ENCODE results near the gene GARNL3.
A peak's percentile ranks its signal among the peaks of the same experiment; 100 is the strongest.

Gene GARNL3

DNA sequence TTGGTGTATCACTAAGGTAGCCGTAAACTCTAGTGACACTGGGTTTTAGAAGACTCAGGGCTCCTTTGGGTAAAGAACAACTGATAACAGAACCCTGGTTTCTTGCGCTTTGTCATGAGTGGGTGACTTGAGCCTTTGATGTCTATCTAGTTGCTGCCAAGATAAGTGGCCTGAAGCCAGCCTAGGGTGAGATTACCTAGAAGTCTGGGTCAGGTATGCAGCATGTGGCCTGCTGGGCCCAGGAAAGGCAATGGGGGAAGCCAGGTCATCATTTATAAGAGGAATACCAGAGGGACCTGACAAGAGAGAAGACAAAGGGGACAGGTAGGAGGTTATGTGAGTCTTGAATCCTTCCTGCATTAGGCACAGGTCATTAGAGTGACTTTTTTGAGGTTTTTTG lies 23.2 kb upstream of the GARNL3 start:
- no peak for DNase-seq

DNA sequence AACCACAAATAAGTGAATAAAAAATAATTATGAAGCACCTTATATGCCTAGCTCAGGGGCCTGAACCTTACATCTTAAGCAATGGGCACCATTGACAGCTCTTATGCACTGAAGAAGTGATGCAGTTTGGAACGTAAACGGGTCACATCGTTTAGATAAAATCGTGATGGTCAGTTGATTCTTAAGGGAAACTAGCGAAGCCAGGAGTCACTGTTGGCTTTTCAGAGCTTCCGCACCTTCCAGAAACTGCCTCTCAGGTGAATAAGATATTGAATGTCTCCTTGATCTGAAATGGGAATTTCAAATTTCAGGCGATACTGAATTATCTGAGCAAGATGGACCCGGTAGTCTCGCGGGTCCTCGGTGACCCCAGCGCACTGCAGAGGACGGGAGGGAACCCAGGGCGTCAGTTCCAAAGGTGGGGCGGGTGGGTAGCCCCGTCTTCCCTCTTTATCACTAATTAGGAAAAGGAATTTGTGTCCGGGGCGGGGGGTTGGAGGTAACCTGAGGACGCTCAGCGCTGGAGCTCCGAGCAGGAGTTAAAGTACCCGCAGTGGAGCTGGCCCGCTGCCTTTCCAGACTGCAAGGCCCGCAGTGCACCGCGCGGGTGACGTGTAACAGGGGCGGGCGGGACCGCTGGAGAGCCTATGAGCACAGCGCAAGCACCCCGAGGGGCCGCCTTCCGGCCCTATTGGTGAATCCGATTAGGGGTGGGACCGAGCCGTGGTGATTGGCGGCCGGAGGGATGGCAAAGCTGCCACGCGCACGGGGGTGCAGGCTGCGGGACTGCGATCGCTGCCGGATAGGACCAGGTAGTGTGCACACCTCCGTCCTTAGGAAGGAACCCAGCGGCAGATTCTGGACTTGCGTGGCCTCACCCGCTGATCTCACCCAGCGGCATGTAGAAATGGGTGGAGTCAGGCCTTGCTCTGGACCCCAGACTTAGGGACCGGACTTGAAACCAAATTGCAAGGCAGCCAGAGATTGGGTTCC lies 19.7 kb upstream of the GARNL3 start:
- DNase-seq: peak; percentile 70

DNA sequence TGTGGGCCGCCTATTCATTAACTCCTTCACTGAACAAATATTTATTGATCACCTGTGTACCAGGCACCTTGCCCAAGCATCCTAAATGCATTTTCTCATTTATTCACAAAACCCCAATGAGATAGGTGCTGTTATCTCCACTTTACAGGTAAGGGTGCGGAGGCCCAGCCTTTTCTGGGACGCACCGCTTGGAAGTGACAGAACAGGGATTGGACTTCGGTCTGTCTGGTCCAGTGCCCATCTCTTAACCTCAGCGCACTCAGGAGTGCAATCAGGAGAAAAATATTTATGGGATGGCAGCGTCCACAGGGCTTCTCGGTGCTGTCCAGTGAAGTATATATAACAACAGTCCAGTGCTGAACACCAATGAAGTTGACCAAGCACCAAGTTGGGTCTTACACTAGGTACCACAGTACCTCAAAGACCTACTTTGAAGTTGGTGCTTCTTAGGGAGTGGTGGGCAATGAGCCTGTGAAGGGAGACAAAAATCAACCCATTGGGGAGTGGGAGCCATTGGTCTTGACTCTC lies 18.9 kb upstream of the GARNL3 start:
- DNase-seq: no peak

DNA sequence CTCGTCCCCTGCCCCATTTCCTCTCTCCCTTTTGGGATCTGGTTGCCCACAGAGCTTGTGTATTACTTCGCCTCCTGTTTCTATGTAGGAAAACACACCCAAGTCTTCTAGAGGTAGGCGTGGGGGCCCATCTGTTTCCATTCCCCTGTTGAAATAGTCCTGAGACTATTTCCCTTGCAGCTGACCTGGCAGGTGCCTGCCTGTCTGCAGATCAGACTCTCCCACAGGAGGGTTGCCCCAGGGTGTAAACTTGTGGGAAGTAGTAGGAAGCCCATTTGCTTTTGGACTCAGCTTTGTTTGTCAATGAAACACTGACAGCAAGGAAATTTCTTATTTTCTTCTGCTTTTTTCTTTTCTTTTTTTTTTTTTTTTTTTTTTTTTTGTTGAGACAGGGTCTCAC lies 16.3 kb upstream of the GARNL3 start:
- no peak for DNase-seq

DNA sequence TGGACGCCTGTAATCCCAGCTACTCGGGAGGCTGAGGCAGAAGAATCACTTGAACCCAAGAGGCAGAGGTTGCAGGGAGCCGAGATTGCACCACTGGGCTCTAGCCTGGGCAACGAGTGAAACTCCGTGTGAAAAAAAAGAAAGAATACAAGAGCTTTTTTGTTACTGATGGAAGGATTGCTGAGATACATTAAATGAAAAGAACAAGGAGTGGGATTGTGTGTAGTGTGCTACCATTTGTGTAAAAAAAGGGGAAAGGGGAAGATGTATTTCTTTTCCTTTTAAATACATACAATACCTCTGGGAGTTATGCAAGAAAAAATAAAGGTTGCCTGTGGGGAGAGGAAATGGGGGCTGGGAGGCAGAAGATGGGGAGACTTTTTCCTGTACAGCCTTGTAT lies 14.7 kb upstream of the GARNL3 start:
- no peak for DNase-seq

DNA sequence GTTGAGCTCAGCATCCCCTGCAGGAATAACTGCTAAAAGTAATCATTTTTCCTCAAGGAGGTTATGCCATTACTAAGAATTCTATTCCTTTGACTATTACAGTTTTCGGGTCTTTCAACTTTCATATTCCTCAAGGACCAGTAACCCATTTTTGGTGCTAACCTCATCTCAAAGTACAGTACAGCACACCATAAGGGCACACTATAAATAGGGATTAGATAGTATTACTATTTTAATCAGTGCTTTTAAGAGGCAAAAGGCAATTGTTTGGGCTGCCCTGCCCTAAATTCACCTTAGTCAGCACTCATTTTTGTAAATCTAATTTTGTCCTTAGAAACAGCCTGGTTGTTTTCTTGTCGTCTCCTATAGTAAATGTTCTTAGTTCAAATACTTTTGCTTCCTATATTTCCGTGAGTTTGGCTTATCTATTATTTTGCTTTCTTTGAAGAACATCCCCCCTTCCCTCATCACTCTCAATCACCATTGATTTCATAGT lies 13.6 kb upstream of the GARNL3 start:
- DNase-seq: no peak

DNA sequence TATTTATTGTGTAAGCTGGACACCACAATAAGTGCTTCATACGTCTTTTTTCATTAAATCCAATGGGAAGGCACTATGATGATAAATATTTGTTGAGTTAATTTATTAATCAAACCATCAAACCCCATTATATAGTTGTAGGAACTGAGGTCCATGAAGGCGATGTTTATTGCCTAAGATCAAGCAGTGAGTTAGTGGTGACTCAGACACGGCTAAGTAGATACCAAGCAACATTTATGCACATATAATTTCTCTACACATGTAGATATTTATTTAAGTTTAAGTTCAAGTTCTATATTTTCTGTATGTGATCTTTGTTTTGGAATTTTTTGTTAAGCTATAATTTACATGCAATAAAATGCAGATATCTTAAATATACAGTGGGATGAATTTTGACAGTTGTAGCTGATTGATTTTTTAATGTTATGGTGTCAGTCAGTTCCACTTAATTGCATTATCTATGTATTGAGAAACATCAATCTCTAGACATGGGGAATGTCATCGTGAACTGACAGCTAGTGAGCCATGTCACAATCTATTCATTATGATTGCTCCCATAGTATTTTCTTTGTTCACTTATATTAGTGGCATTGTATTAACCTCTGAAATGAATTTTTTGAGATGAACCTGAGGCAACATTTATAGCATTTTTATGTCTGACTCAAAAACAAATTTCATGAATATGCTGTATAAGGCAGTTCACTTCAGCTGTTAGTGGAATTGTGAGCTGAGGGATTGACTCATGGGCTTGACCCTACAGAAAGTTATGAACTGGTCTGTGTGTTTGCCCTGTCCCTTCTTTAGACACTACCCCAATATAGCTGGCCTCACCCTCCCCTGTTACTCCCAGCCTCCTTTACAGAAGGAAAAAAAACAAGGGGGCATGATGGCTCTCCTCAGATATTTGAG lies 11.9 kb upstream of the GARNL3 start:
- no peak for DNase-seq

DNA sequence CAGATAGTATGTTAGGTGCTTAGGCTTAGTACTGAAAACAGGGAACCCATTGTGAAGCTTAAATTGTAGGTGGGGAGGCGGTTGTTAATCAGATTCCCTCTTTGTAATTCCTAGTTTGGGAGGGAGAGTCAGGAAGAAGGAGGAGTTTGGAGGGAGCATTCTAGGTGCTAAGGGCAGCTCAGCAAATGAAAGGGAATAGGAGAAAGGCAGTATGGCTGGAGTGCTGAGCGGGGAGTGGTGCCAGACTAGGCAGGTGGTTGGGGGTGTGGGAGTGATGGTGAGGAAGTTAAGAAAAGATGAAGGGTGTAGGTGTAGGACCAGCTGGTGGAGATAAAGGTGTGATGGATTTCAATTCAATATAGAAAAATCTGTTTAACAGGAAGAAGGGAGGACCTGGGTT lies 11.1 kb upstream of the GARNL3 start:
- DNase-seq: no peak

DNA sequence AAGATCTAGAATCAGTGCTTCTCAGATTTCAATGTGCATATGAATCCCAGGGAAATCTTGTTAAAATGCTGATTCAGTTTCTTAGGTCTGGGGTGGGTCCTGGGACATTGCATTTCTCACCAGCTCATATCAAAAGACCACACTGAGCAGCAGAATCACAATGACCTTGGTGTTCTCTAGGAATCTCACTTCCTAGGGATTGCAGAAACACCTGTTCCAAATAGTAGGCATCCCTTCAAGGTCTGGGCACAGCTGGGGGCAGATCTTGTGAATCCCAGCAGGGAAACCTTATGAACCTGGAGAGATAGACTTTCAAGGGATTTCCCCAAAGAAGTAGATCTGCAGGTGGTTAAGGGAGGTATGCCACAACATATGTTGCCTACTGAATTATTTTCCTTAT lies 8.9 kb upstream of the GARNL3 start:
- no peak for DNase-seq

DNA sequence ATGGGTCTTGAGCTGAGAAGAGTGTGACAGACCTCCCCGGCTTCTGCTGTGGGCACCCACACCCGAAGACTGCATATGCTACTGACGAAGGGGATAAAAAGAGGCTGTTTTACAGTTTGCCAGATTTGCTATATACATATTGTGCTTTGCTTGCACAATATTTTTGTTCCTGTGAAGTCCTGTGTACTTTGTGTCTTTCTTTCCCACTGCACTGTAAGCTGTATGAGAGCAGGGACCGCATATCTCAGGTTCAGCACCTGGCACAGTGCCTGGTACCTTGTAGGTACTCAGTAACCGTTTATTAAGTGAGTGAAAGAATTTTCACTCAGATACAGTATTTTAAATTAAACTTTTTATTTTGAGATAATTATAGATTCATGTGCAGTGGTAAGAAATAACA lies 8.2 kb upstream of the GARNL3 start:
- no peak for DNase-seq

DNA sequence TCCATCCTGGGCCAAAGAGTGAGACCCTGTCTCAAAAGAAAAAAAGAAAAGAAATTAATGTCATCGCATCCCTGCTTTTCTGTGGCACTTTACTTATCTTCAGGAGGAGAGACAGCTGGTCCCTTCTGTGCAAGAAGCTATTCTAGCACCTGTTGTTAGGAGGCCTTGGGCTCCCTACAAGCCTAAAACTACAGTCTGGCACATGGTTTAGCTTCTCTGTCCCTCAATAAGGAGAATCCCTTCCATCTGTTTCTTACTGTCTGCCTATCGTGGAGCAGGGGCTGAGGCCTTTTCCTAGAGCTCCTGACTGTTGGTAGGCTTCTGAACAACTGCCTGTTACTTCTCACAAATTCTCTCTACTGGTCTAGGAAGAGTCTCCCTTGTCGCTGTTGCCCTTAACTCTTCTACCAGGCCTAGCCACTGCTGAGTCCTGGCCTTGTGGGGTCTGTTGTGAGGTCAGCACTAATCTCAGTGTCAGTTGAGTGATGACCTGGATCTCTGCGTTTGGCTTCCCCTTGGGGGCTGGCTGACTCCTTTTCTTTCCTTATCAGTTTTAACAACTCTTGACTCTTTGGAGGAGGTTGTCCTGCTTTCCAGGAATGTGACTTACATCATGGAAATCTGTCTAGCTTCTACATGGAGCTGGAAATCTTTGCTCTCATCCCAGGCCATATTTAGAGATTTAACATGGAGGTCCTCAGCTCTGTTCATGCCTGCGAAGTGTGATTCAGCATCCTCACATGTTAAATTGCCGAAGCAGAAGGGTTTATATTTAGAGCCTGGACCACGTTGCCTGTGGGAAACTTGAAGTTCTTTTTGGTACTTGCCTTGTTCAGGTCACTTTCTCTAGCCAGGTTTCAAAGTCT lies 5.7 kb upstream of the GARNL3 start:
- no peak for DNase-seq

DNA sequence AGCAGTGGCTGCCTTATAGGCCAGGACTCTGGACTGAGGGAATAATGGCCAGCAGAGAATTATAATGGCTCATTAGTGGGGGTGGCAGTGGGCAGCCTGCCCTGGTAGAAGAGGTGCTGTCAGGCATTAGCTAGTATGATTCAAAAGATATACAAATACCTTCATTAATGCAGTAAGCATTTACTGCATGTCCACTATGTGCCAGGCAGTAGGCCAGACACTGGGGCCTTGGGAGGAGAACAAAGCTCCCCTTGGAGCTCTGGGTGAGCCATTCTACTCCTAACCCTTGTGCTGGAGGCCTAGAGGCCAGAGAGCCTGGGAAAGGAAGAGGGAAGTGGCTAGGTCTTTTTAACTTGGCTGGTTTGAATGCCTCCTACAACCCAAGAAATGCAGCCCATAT lies 2.0 kb upstream of the GARNL3 start:
- no peak for DNase-seq

DNA sequence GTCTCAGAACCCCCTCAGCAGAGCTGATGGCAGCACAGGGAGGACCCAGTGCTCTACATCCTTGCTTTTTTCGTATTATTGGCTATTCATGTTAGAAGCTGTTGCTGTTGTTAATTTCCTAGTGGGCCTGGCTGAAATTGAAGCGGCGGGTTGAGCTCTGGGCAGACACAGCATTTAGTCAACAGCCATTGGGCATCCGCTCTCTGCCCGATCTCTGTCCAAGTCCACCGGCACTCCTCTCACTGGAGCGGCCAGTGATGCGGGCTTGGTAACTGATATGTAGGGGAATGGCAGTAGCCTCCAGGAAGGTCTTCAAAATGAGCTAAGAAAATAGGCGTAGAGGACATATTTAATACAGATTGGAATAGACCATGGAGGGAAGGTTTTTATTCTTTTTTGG lies 1.3 kb upstream of the GARNL3 start:
- no peak for DNase-seq

DNA sequence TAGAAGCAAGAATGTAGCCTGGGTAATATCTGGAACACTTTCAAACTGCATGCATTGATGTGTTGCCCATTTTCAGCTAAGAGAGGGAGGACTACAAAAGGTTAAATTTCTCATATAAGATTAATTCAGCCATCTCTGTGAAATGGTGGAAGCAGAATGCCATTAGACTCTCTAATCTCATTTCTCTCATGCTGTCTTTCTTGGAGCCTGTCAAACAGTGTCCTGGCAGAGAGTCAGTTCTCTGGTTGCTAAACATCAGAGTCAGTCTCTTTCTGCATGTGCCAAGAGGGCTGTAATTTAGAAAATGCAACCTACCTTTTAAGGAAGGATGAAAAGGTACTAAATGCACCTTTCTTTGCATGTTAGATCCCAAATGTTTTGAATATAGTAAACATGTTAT lies 910 bp upstream of the GARNL3 start:
- no peak for DNase-seq

DNA sequence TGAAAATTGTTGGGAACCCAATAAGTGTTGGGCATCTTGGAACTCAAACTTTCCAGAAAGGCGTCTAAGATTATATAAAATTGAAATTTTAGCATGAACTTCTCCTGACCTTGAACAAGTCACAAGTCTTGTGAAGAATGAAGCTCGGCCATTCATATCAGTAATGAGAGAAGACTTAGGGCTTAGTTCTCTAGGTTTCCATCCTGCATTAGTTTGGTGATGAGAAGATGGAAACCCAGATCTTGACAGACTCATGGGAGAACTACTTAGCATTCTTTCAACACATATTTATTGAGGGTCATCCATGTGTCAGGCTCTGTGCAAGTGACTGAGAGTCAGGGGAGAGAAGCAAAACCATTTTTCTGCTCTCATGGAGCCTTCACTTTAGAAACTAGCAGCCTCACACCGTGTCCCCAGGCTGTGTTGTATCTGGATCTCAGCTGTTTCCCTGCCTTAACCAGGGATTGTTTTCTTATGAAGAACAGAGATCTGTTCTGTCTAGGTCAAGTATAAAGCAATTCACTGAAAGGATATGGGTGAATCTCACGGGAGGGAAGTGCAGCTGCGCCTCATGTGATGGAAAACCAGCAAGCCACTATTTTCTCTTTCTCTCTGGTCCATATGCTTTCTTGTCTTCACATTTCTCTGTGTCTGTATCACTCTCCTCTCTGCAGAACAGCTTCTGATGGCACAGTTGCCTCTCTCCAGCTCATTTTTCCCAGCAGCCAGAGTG lies 3.4 kb downstream of the GARNL3 start:
- DNase-seq: no peak

DNA sequence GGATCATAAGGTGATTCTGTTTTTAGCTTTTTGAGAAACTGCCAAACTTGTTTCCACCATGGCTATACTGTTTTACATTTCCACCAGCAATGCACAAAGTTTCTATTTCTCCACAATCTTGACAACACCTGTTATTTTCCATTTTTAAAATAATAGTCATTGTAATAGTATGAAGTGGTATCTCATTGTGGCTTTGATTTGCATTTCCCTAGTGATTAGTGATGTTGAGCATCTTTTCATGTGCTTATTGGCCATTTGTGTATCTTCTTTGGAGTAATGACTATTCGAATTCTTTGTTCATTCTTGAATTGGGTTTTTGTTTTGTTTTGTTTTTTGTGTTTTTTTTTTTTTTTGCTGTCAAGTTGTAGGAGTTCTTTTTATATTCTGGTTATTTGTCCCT lies 4.9 kb downstream of the GARNL3 start:
- no peak for DNase-seq

DNA sequence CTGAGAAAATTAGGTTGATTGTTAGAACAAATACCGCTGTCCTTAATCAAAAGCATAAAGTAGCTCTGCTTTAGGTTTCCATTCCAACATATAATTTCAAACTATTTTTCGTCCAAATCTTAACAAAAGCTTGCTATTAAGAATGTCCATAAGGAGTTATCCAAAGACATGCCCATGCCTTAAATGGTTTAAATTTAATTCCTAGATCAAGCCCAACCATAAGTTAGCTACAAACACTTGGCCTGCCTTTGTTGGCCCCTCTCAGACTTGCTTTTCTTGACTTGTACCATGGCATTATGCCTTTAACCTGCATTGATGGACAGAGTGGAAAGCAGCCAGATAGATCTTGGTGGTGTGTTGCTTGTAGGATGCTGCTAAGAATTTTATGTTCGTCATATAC lies 8.8 kb downstream of the GARNL3 start:
- DNase-seq: no peak

DNA sequence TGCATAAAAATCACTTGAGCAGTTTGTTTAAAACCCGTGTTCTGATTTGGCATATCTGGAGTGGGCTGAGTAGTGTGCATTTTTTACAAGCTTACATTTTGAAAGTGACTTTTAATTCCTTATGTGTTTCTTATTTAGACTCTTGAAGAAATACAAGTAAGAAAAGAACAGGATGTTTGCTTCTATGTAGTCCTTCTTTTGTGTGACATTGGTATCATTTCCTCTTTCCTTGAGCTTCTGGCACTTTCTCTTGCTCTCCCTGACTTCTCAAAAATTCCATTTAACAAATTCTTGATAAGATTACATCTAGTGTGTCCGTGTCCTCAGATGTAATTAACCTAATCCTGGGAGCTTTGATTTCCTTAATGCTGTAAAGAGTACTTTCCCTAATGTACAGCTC lies 12.5 kb downstream of the GARNL3 start:
- no peak for DNase-seq

DNA sequence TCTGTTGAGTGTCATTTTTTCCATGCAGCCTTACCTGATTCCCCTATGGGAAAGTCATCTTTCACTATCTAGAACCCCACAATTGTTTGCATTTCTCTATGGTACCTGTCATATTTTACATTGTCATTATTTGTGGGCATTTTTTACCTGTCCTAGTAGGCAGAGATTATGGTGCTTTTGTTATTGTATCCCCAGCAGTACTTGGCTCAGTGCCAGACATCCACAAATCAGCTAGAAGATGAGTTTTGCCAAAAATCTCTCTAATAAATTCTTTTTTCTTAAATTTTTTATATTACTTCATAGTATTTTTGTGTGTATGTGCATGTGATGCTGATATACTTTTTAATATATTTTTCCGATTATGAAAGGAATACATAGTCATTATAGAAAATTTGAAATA lies 13.2 kb downstream of the GARNL3 start:
- DNase-seq: no peak

DNA sequence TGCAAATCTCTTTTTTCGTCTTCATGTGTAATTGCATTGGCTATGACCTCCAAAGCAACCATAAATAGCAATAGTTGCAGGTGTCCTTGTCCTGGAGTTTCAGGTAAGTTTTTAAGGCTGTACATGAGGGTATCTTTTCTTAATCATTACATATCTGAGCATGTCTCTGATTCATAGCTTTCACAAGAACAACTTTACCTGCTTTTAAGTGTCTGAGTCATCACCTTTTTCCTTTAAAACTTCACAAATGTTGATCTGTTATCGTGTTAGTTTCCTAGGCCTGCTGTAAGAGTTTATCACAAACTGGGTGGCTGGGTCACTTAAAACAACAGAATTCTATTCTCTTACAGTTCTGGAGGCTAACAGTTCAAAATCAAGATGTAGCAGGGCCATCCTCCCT lies 13.8 kb downstream of the GARNL3 start:
- DNase-seq: no peak

DNA sequence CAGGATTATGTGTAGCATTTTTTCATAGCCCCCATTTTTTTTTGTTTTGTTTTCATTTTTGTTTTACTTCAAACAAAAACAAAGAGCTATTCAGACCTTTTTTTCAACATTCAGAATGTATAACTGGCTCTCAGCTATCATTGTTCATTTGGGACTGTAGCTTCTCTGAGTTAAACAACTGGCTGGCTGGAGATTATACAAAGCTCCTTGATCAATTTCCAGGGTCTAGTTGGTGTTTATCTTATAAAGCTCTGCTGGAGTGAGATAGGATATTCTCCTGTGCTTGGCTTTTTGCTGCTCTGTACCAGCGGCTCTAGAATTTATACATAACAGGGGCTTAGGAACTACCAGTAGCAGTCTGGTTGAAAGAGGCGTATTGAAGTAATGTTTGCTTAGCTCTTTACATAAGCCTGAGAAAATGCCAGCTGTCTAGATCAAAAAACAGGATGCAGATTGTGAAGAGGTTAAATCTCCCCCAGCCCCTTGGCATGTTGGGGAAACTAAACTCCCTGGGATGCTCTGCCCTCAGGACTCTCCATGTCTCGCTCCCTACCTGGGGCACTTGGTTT lies 15.2 kb downstream of the GARNL3 start:
- no peak for DNase-seq

Measured in SIG-M5 (cell line).